ENCODE results near the gene SCARF2. TPM values are rescaled to one million over a fixed set of nuclear protein-coding genes. Genes with fewer than 3 reads are reported as not detected.
"Not testable (repeated sequence)": the region's sequence is repeated elsewhere in the genome, so short reads cannot be mapped to it uniquely, and the experiment has no call there.

The SCARF2 gene
- 10 to 100 TPM; 18.6 to 26.7 TPM for total RNA-seq
- long read RNA-seq, donor 1, partial matches to known transcripts: 10 of 27 reads
- long read RNA-seq, donor 1, other reads (novel, unspliced or antisense): 13 of 27 reads
- long read RNA-seq, donor 2, partial matches to known transcripts: 0 of 3 reads
- long read RNA-seq, donor 2, other reads (novel, unspliced or antisense): 3 of 3 reads

- intact Hi-C loops (cut with DNase I): no loop called here
- peak; percentile 86 for DNase-seq (ENCODE audit: low spot score)
Measured at GRCh38 chr22:20437613-20438426, at the start of gene SCARF2. Gene SCARF2 (minus strand): TSS chr22:20437825. CDS start chr22:20437754, 71 bp downstream.

GRCh38 chr22:20486229-20486628 is 48.6 kb upstream of the SCARF2 start:
- intact Hi-C loops (cut with DNase I): no loop called here
- DNase-seq (ENCODE audit: low spot score): no peak

- intact Hi-C loops (cut with DNase I): no loop called here
- no peak for DNase-seq (ENCODE audit: low spot score)
Measured at GRCh38 chr22:20484948-20485683, 47.5 kb upstream of the SCARF2 start.

- intact Hi-C loops (cut with DNase I): no loop called here
- no peak for DNase-seq (ENCODE audit: low spot score)
Measured at GRCh38 chr22:20483771-20484170, 46.1 kb upstream of the SCARF2 start.

- DNase-seq (ENCODE audit: low spot score); intact Hi-C loops (cut with DNase I): not testable (repeated sequence)
Measured at GRCh38 chr22:20483143-20483506, 45.5 kb upstream of the SCARF2 start.

- no peak for DNase-seq (ENCODE audit: low spot score)
- intact Hi-C loops (cut with DNase I): no loop called here
Measured at GRCh38 chr22:20479612-20480196, 42.1 kb upstream of the SCARF2 start.

GRCh38 chr22:20478059-20478458 is 40.4 kb upstream of the SCARF2 start:
- intact Hi-C loops (cut with DNase I): not testable (repeated sequence)

GRCh38 chr22:20475569-20475968 is 37.9 kb upstream of the SCARF2 start:
- intact Hi-C loops (cut with DNase I); DNase-seq (ENCODE audit: low spot score): not testable (repeated sequence)

More at GRCh38 chr22:20478059-20478458, 40.4 kb upstream of the SCARF2 start:
- not testable (repeated sequence) for DNase-seq (ENCODE audit: low spot score)

- intact Hi-C loops (cut with DNase I): no loop called here
- DNase-seq (ENCODE audit: low spot score): no peak
Measured at GRCh38 chr22:20475115-20475436, 37.5 kb upstream of the SCARF2 start.

- DNase-seq (ENCODE audit: low spot score): peak; percentile 40
- intact Hi-C loops (cut with DNase I): loop anchor here in 1 of 2 donors (5.0 kb wide), 1 partner anchor 926 kb away; no protein-coding TSS in a partner anchor
Measured at GRCh38 chr22:20472629-20473442, 35.2 kb upstream of the SCARF2 start.

GRCh38 chr22:20471126-20471833 is 33.7 kb upstream of the SCARF2 start:
- intact Hi-C loops (cut with DNase I): loop anchor here in 1 of 2 donors (5.0 kb wide), 1 partner anchor 924 kb away; no protein-coding TSS in a partner anchor
- no peak for DNase-seq (ENCODE audit: low spot score)

GRCh38 chr22:20470525-20470924 is 32.9 kb upstream of the SCARF2 start:
- DNase-seq (ENCODE audit: low spot score): peak; percentile 25
- intact Hi-C loops (cut with DNase I): loop anchor here in 1 of 2 donors (5.0 kb wide), 1 partner anchor 923 kb away; no protein-coding TSS in a partner anchor

GRCh38 chr22:20469110-20469868 is 31.7 kb upstream of the SCARF2 start:
- DNase-seq (ENCODE audit: low spot score): no peak
- intact Hi-C loops (cut with DNase I): no loop called here

- DNase-seq (ENCODE audit: low spot score): peak; percentile 17
- intact Hi-C loops (cut with DNase I): no loop called here
Measured at GRCh38 chr22:20466659-20467379, 29.2 kb upstream of the SCARF2 start.

GRCh38 chr22:20465759-20466077 is 28.1 kb upstream of the SCARF2 start:
- DNase-seq (ENCODE audit: low spot score): no peak
- intact Hi-C loops (cut with DNase I): no loop called here

- peak; percentile 16 for DNase-seq (ENCODE audit: low spot score)
- intact Hi-C loops (cut with DNase I): no loop called here
Measured at GRCh38 chr22:20464912-20465758, 27.5 kb upstream of the SCARF2 start.
